G401.6 (cell line): Measurements from ENCODE around the gene SYT17.

Experiments
- FAIRE-seq: peaks from 2 replicates; lab custom pipeline; 2012; peaks lifted over from hg19 to GRCh38; lab: Jason Lieb, UNC

SYT17 gene, protein sequence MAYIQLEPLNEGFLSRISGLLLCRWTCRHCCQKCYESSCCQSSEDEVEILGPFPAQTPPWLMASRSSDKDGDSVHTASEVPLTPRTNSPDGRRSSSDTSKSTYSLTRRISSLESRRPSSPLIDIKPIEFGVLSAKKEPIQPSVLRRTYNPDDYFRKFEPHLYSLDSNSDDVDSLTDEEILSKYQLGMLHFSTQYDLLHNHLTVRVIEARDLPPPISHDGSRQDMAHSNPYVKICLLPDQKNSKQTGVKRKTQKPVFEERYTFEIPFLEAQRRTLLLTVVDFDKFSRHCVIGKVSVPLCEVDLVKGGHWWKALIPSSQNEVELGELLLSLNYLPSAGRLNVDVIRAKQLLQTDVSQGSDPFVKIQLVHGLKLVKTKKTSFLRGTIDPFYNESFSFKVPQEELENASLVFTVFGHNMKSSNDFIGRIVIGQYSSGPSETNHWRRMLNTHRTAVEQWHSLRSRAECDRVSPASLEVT

DNA sequence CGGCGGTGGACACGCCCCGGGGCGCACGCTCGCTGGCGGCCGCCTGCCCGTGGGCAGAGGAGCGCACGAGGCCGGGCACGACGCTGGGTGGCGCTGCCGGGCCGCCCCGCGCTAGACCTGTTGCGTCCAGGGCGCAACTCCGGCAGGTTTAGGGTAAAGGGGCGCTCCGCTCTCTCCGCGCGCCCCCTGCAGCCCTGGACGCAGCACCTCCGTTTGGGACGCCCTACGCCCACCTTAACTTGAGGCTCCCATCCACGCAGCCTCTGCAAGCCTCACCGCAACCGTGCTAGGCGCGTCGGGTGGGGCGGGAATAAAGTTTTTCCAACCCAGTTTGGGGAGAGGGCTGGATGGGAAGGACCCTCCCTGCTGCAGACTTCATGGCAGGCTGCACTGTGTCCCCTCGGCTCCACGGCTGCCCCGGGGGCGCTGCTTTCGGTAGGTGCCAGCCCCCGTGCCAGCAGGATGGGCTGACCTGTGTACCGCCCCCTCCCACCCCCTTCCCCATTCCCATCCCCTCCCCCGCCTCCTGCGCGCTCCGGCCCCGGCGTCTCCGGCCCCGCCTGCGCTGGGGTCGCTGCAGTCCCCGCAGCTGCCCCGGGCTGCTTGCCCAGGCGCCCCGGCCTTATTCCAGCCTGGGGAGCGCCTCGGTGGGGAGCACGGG lies at the start of gene SYT17:
Gene SYT17, plus strand, starts transcription at position 531 of the 661 bp plus-strand sequence. CDS start 407 bp downstream, outside the sequence.
- no peak for FAIRE-seq

DNA sequence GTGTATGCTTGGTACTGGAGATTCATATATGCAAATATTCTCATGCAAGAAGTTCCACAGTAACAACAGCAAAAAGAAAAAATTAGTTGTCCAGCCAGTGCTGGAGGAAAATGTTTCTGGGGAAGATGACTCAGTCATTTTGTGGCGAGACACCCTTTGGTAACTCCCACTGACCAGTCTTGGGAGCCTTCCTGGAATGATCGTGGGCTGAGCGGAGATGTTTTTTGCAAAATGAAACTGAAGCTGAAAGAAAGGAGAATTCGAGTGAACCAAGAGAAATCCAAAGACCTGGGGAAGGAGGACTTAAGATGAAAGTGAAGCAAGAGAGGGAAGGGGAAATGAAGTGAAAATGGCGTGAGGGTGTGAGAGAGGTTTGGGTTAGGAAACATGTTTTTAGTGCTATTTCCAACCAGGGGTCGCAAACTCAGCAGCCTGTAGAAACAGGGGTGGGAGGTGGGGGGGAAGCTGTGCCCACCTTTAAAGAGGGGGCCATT lies 49.1 kb upstream of the SYT17 start:
- FAIRE-seq: no peak

DNA sequence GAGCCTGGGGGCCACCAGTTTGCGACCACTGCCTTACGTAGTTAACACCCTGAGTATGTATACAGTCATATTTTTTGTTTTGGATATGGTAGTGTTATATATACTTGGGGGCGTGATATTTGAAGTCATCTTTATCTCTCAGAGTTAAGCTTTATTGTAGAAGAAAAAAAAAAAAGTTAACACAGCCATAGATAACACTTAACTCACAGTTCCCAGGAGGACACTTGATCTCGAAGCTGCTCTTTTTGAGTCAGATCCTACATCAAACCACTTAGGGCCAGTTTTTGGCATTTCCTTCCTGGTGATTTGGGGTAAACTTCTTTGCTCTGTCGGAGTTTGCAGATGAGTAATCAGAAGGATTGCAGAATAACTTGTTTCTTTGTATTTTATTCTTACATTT lies 48.5 kb upstream of the SYT17 start:
- no peak for FAIRE-seq

DNA sequence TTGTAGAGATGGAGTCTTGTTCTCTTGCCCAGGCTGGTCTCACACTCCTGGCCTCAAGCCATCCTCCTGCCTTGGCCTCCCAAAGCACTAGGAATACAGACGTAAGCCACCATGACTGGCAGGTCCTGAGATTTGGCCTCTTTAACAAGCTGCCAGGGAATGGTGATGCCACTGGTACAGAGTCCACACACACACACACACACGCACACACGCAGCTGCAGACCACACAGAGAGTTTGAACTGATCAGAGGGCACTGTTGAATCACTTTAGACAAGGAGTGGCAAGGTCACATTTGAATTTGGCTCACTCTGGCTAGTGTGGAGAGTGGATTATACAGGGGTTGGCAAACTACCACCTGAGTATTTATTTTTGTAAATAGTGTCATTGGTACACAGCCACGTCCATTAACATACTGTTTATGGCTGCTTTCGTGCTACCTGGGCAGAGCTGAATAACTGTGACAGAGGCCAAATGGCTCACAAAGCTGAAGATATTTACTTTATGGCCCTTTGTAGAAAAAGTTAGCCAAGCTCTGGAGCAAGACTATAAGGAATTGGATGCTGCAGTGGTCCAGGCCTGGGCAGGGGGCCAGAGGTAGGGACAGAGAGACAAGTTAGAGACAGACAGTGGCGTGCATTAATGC lies 44.4 kb upstream of the SYT17 start:
- FAIRE-seq: no peak

DNA sequence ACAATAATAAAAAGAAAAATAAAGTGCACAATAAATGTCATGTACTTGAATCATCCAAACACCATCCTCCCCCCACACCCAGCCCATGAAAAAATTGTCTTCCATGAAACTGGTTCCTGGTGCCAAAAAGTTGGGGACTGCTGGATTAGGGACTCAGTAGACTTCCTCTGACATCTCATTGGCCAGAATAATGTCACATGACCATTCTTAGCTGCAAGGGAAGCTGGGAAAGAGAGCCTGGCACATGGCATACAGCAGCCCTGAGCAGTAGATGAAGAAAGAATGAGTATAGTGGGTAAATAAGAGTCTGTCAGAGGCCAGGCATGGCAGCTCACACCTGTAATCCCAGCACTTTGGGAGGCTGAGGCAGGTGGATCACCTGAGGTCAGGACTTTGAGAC lies 41.7 kb upstream of the SYT17 start:
- FAIRE-seq: no peak

DNA sequence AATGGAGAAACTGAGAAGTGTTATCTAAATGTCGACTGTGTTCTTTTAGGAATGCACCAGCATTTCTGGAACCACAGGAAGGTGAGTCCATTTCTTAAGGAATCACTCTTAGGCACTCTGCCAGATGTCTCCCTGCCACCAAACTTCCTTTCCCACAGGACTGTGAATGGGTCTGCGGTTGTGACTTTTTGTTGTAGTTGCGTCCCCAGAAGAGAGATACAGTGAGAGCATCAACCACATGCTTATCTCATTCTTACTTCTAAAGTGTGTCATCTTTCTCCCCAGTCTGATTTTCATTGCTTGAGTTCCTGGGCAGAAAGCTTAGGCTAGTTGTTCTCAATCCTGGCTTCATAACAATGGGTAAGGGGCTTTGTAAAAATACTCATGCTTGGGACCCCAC lies 40.8 kb upstream of the SYT17 start:
- no peak for FAIRE-seq

DNA sequence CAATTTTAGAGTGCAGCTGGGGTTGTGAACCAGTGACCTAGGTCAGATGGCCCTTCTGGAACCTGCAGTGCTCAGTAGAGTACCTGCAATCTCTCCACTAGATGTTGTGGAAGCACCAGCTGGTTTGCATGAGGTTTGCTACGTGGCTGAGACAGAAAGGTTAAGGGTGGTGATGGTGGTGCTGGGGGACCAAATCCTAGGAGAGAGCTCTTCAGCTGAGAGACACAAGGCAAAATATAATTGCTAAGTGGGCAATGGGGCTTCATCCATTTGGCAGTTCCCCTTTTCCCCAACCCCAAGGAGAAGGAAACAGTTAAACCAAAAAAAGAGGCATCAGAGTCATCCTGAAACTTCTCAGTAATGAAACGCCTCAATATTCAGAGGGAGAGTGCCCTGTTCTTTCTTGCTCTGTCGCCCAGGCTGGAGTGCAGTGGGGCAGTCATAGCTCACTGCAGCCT lies 40.3 kb upstream of the SYT17 start:
- no peak for FAIRE-seq

DNA sequence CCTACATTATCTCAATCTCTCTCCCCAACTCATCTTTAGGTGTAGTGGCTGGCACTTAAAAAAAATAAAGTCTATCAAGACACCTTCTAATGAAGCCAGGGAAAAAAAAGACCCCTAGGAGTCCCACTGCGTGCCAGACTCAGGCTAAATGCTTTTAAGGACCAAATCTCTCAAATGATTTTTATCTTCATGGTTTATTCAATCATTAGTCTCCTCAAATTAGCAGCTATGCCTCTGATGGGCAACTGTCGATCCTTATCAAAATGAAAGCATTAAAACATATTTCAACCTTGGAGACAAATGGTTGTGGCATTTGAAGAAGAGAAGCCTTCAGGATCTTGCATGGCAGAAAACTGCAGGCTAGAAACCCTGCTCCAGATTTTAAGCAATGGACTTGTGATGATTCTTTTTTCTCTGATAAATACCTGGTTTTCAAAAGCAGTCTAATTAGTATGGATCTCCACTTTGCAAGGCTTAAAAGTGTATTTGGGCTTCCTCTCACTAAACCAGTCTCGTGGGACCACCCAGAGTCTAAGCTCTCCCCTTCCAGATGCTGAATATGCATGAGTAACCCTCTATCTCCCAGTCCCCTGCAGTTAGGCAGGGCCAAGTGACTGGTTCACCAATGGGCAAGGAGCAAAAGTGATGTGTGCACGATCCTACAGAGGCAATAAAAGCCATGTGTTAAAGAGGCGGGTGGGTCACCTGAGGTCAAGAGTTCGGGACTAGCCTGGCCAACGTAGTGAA lies 39.4 kb upstream of the SYT17 start:
- FAIRE-seq: no peak

DNA sequence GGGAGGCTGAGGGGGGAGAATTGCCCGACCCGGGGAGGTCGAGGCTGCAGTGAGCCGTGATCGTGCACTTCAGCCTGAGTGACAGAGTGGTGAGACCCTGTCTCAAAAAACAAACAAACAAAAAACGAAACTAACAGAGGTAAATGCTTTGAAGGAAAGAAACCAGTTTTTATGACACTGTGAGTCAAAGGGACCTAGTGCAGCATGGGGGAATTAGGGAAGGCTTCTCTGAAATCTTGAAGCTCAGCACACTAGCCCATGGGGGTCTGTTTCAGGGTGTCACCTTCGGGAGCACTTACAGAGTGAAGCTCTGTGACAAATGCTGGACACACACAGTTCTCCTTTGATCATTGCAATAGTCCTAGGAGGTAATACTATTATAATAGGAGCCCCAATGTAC lies 37.7 kb upstream of the SYT17 start:
- FAIRE-seq: no peak

DNA sequence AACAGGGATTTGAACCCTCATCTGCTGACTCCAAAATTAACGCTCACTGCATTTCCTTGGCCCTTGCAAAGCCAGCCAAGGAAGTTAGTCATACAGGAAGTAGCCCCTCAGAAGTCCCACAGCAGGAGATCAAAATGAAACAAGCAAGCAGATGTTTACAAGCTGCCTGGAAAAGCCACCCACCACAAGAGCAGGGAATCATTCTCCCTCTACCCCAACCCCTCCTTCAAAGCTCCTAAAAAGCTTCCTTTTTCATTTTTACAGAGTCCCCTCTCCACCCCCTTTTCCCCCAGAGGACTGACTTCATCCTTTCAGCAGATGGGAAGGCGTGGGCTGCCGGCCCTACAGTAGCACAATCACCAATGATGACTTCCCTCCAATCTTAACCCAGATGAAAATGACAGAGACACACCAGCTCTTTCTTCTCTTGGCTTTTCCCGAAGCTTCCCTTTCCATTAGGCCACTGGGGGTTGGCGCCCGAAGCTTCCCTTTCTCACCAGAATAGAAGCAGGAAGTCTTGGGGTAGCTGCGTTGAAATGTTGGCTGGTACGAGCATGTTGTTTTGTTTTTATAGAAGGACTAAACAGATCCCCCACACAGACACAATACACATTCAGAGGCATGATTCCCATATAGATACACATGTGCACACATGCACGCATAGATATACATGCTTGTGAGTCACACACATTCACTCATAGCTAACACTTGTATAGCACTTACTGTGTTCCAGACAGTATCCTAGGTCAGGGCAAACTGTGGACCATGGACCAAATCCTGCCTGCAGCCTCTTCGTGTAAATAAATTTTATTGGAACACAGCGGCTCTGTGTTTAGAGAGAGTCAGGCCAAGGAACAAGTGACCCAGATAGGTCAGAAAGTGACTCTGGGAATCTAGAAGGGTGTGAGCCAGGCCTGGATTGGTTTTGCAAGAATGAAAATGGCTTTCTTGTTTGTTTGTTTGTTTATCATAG lies 36.9 kb upstream of the SYT17 start:
- FAIRE-seq: no peak

DNA sequence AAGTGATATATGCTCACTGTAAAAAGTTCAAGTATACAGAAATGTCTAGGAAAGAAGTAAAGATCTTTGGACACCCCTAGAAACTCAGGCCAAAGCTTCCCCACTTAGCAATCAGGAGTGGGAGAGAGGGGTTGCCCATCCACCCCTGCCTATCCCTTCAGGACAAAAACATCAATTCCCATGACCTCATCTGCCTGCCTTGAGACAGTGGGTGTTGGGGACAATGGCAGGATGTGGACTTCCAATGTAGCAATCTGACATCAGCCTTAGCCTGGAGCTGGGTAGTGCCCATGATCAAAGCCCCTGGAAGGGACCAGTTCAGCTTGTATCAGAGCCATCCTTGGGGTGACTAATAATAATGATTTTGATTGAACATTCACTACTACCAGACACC lies 36.2 kb upstream of the SYT17 start:
- FAIRE-seq: no peak

DNA sequence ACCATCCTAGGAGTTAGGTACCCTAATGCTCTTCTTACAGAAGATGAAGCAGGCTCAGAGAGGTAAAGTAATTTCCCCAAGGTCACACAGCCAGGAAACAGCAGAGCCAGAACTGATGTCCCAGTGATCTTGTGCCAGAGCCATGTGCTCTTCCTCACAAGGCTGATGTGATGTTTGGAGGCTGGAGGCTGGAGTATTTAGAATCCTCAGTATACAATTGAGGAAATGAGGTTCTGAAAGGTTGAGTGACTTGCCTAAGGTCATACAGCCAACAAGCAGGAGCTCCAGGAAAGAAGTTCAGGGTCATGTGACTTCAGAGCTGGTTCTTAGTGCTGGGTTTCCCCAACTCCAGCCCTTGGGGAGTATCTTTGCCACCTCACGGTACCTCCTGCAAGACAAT lies 35.8 kb upstream of the SYT17 start:
- FAIRE-seq: no peak

DNA sequence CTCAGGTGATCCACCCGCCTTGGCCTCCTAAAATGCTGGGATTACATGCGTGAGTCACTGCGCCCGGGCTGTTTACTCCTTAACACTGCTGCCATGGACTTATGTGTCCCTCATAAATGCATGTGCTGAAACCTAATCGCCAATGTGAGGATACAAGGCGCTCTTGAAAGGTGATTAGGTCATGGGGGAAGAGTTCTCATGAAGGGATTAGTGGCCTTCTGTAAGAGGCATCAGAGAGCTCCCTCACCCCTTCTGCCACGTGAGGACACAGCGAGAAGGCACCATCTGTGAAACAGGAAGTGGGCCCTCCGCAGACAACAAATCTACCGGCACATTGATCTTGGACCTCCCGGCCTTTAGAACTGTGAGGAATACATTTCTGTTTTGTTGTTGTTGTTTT lies 35.1 kb upstream of the SYT17 start:
- no peak for FAIRE-seq

DNA sequence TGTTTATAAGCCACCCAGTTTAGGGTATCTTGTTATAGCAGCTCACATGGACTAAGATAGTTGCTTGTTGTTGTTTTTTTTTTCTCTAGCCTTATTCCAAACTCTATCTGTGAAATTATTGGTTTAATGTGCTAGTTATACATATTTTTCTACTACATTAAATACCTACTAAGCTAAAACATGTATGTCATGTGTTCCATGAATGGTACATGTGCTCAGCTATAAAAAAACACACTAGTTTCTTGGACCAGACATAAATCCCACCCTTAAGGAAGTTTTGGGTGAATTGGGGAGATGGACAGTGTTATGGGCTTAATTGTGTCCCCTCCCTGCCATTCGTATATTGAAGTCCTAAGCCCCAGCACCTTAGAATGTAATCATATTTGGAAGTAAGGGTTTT lies 34.4 kb upstream of the SYT17 start:
- FAIRE-seq: no peak

DNA sequence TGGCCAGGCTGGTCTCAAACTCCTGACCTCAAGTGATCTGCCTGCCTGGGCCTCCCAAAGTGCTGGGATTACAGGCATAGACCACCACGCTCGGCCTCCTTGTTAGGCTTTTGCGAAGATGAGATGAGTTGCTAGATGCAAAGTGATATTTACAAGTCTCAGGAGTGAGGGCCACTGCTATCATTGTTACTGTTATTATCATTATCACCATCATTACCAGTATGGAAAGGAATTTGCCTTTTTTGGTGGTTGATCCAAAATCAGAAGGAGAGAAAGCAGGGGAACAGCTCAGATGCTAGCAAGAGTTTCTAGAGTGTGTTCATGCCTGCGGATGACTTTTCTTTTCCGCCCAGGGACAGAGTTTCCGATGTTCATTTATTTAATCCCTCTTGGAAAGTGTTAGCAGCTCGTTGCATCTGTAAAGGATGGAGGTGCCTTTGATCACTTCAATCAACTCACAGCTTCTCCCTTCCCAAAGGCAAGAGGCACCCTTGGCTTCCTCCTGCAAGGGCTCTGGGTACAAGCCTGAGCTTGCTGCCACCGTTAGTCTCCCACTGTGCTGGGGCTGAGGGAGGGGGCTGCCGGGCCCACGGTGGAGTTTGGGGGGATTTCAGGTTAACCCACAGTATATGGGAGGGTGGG lies 32.7 kb upstream of the SYT17 start:
- no peak for FAIRE-seq

DNA sequence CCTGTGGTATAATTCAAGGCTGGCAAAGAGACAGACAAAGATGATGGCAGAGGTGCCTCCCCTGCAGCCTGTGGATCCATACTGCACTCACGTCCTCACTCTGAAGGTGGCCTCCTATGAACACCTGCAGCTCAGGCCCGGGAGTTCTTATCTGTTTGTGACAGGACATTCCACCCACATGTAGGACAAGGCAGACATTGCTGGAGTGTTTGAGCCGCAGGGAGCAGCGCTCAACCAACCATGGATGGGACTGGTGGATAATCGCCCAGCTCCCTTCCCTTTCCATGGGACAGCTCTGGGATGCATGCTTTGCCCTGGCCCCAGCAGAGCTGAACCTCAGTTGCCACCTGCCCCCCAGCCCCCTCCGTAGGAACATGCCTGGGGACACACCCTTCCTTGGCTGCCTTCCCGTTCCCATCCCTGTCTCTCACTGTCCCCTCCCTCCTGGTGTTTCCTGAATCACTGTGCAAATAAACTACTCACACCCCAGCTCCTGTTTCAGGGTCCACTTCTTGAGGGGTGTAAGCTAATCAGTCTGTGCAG lies 32.1 kb upstream of the SYT17 start:
- no peak for FAIRE-seq

DNA sequence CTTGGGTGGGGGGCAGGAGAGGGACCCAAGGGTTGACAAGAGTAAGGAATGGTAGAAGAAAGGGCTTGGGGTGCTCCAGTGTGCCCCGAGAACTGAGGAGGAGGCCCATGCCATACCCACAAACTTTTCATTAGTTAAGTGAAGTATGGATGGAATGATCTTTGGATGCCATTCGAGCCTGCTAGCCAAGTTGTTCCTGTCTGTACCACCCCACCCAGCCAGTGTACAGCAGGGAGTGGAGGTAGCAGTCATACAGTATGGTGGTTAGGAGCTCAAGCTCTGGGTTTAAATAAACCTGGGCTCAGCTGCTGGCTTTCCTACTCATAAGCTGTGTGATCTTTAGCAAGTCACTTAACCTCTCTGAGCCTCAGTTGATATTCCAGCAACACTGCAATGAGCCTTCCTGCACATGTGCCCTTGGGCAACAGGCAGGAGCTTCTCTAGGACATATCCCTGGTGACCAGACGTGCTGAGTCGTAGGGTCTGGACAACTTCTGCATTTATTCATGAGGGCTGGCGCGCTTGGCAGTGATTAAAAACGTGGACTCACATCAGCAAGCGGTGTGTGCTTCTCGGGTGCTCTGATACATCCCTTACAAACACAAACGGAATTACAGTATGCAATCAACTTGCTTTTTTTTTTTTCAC lies 31.4 kb upstream of the SYT17 start:
- no peak for FAIRE-seq

DNA sequence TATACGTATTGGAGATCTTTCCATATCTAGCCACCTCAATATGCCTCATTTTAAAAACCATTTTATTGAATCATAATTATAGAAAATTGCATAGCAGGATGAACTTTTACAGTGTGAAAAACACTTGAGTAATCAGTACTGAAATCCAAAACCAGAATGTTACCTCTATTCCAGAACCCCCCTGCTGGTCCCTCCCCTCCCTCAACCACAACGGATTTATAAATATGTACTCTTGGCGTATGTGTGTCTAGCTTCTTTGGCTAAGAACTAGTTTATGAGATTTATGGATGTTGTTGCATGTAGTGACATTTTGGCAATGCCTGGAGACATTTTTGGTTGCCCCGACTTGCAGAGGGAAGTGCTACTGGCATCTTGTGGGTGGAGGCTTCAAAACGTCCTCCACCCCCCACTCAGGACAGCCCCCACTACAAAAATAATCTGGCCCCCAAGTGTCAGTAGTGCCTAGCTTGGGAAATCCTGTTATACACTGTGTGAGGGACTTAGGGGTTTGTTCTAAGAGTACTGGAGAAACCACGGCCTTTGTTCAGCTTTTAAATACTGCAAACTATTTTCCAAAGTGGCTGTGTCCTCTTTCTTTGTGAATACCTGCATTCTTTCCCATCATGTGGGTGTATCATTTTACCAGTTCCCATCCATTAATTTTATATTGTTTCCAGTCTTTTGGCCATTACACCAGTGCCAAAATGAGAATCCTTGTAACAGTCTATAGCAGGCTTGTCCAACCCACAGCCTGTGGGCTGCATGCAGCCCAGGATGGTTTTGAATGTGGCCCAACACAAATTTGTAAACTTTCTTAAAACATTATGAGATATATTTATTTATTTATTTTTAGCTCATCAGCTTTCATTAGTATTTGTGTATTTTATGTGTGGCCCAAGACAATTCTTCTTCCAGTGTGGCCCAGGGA lies 30.6 kb upstream of the SYT17 start:
- no peak for FAIRE-seq

DNA sequence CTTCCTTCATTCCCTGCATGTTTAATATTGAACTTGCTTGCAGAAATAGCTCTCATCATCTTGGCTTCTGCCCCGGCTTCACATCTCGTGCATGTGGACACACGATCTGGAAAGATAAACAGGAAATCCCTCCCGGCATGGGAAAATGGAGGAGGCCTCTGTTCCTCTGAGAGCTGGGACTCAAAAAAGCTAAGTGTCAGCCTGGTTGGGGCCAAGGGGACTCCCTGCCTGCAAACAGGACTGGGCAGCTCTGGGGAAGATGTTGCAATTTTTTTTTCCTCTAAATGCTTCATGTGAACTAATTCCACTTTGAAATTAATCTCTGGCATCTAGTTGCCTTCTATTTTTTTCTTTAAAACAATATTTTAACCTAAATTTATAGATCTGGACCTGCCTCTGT lies 29.4 kb upstream of the SYT17 start:
- no peak for FAIRE-seq
